ENCODE measurements around the gene DXO. TPM values are rescaled to one million over a fixed set of nuclear protein-coding genes. Genes with fewer than 3 reads are reported as not detected.
"Not testable (repeated sequence)": the region's sequence is repeated elsewhere in the genome, so short reads cannot be mapped to it uniquely, and the experiment has no call there.

Gene DXO
- total RNA-seq (10 to 100 TPM in 1 of 2 donors, 1 to 10 TPM in 1; 4.5 to 11.0 TPM), polyA plus RNA-seq (1 to 10 TPM; 8.9 to 9.7 TPM)

GRCh38 chr6:31971993-31972708 lies at the start of gene DXO:
TSS of gene DXO (minus strand) at chr6:31972138. CDS start at chr6:31971675, 463 bp downstream.
- Histone ChIP-seq H3K4me3 (ENCODE audit: low read depth in 1 of 3, low read length in 3 of 3) (peak within 1 kb of the TSS; percentile 69 to 93 (median 78)), H3K27me3 (ENCODE audit: control insufficient read depth in 4 of 4, insufficient read depth in 4 of 4, low read length in 3 of 4) (no peaks in the 10 kb centered on the region), H3K4me1 (ENCODE audit: control insufficient read depth in 4 of 4, insufficient read depth in 4 of 4, low read length in 3 of 4) (peaks cover 6 to 34% (median 29%) of the 10 kb centered on the region in 4 donors), H3K27ac (ENCODE audit: low read depth in 1 of 2, low read length in 2 of 2) (peak within 1 kb of the TSS; percentile 98 to 99), H3K9ac (ENCODE audit: low read depth in 1 of 2, low read length in 2 of 2) (peak within 1 kb of the TSS; percentile 69 to 82), H3K36me3 (ENCODE audit: control insufficient read depth in 4 of 4, insufficient read depth in 3 of 4, low read depth in 1 of 4, low read length in 3 of 4) (peaks cover 6 to 34% (median 18%) of the 10 kb centered on the region in 4 donors), H3K9me3 (ENCODE audit: control insufficient read depth in 4 of 4, low read length in 3 of 4) (no peaks in the 10 kb centered on the region)
- TF ChIP-seq RXRA (IDR thresholded peaks at IDR 0.05) (peak in 1 of 2 donors; percentile 31), ATF3 (IDR thresholded peaks at IDR 0.05) (peak; percentile 78), FOXA1 (IDR thresholded peaks at IDR 0.05) (no peak), HNF4A (conservative IDR thresholded peaks at IDR 0.05) (peak; percentile 49 to 64), HNF4G (IDR thresholded peaks at IDR 0.05) (no peak), YY1 (IDR thresholded peaks at IDR 0.05) (peak; percentile 49), EGR1 (IDR thresholded peaks at IDR 0.05; ENCODE audit: low read depth in 2 of 2) (peak in 1 of 2 donors; percentile 74), SP1 (IDR thresholded peaks at IDR 0.05) (peak; percentile 66), JUND (IDR thresholded peaks at IDR 0.05) (peak in 1 of 2 donors; percentile 29), MAX (IDR thresholded peaks at IDR 0.05) (peak; percentile 33), RAD21 (IDR thresholded peaks at IDR 0.05) (peak in 1 of 2 donors; percentile 43), FOXA2 (IDR thresholded peaks at IDR 0.05) (no peak), TAF1 (conservative IDR thresholded peaks at IDR 0.05) (no peak), NR2F2 (IDR thresholded peaks at IDR 0.05) (peak; percentile 68), GABPA (IDR thresholded peaks at IDR 0.05 in 1 of 2, conservative IDR thresholded peaks at IDR 0.05 in 1 of 2) (peak; percentile 88 to 96), REST (IDR thresholded peaks at IDR 0.05) (peak; percentile 54)
- TF ChIP-seq, protein P1, sequence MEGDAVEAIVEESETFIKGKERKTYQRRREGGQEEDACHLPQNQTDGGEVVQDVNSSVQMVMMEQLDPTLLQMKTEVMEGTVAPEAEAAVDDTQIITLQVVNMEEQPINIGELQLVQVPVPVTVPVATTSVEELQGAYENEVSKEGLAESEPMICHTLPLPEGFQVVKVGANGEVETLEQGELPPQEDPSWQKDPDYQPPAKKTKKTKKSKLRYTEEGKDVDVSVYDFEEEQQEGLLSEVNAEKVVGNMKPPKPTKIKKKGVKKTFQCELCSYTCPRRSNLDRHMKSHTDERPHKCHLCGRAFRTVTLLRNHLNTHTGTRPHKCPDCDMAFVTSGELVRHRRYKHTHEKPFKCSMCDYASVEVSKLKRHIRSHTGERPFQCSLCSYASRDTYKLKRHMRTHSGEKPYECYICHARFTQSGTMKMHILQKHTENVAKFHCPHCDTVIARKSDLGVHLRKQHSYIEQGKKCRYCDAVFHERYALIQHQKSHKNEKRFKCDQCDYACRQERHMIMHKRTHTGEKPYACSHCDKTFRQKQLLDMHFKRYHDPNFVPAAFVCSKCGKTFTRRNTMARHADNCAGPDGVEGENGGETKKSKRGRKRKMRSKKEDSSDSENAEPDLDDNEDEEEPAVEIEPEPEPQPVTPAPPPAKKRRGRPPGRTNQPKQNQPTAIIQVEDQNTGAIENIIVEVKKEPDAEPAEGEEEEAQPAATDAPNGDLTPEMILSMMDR (IDR thresholded peaks at IDR 0.05; ENCODE audit: low read depth, low read length, missing input control), result no peak
- TF ChIP-seq, protein P2, sequence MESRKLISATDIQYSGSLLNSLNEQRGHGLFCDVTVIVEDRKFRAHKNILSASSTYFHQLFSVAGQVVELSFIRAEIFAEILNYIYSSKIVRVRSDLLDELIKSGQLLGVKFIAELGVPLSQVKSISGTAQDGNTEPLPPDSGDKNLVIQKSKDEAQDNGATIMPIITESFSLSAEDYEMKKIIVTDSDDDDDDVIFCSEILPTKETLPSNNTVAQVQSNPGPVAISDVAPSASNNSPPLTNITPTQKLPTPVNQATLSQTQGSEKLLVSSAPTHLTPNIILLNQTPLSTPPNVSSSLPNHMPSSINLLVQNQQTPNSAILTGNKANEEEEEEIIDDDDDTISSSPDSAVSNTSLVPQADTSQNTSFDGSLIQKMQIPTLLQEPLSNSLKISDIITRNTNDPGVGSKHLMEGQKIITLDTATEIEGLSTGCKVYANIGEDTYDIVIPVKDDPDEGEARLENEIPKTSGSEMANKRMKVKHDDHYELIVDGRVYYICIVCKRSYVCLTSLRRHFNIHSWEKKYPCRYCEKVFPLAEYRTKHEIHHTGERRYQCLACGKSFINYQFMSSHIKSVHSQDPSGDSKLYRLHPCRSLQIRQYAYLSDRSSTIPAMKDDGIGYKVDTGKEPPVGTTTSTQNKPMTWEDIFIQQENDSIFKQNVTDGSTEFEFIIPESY (IDR thresholded peaks at IDR 0.05), result no peak
- peak; percentile 95 for DNase-seq (ENCODE audit: low spot score)
- WGBS, result under 1% methylated on average over 62 of the region's 62 CpGs

GRCh38 chr6:32014547-32014946 lies 42.6 kb upstream of the DXO start, which contains the start of gene C4B:
TSS of gene C4B (plus strand) at chr6:32014795. CDS start at chr6:32014846, 51 bp downstream.
- not testable (repeated sequence) for H3K27ac ChIP-seq (ENCODE audit: low read depth in 1 of 2, low read length in 2 of 2)
- no CpG with 5 or more reads among the region's 6 CpGs for WGBS

DNA sequence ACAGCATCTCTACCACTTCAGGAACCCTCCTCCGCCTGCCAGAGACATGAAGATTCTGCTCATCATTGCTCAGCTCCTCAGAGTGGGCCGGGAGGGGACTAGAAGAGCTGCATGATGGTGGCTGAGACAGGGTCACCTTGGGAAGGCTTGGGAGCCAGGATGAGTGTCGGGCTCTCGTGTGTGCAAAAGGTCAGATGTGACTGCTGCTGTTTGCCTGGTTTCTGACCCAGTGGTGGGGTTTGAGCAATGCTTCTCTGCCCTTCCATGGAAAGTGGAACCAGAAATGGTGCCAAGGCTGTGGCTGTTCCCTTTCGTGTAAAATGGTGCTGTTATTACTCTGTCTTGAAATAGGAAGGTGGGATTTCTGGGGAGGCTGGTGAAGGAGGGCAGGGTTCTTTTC lies 41.8 kb upstream of the DXO start:
- not testable (repeated sequence) for H3K4me1 ChIP-seq (ENCODE audit: control insufficient read depth in 4 of 4, insufficient read depth in 4 of 4, low read length in 3 of 4); H3K36me3 ChIP-seq (ENCODE audit: control insufficient read depth in 4 of 4, insufficient read depth in 3 of 4, low read depth in 1 of 4, low read length in 3 of 4); H3K27me3 ChIP-seq (ENCODE audit: control insufficient read depth in 4 of 4, insufficient read depth in 4 of 4, low read length in 3 of 4); H3K9me3 ChIP-seq (ENCODE audit: control insufficient read depth in 4 of 4, low read length in 3 of 4); DNase-seq (ENCODE audit: low spot score); H3K9ac ChIP-seq (ENCODE audit: low read depth in 1 of 2, low read length in 2 of 2); H3K4me3 ChIP-seq (ENCODE audit: low read depth in 1 of 3, low read length in 3 of 3); H3K27ac ChIP-seq (ENCODE audit: low read depth in 1 of 2, low read length in 2 of 2)
- WGBS, result no CpG with 5 or more reads among the region's 5 CpGs

More at GRCh38 chr6:32014547-32014946, 42.6 kb upstream of the DXO start, which contains the start of gene C4B:
- not testable (repeated sequence) for H3K27me3 ChIP-seq (ENCODE audit: control insufficient read depth in 4 of 4, insufficient read depth in 4 of 4, low read length in 3 of 4); DNase-seq (ENCODE audit: low spot score); H3K9ac ChIP-seq (ENCODE audit: low read depth in 1 of 2, low read length in 2 of 2); H3K4me1 ChIP-seq (ENCODE audit: control insufficient read depth in 4 of 4, insufficient read depth in 4 of 4, low read length in 3 of 4); H3K9me3 ChIP-seq (ENCODE audit: control insufficient read depth in 4 of 4, low read length in 3 of 4); H3K36me3 ChIP-seq (ENCODE audit: control insufficient read depth in 4 of 4, insufficient read depth in 3 of 4, low read depth in 1 of 4, low read length in 3 of 4); H3K4me3 ChIP-seq (ENCODE audit: low read depth in 1 of 3, low read length in 3 of 3)
